ENCODE measurements around the gene PSME1. TPM values are rescaled to one million over a fixed set of nuclear protein-coding genes. Genes with fewer than 3 reads are reported as not detected.

PSME1 gene
- total and polyA plus RNA-seq, 2 of the 4 experiments (the other 2 are of a cell fraction): 42.8 to 106 TPM

Small RNA genes within 50 kb of the gene (microRNA-seq; reads per million reads assigned to microRNA genes)
- gene IPO4 (ENCODE audit: insufficient read depth, insufficient read length) (not detected), gene IRF9 (ENCODE audit: insufficient read depth, insufficient read length) (not detected), gene MIR7703 (ENCODE audit: unreplicated experiment) (not detected), gene RNA5SP383 (ENCODE audit: insufficient read depth, insufficient read length) (not detected)

Small RNA genes within 50 kb of the gene (small RNA-seq; reads per million reads assigned to genes)
- gene IPO4 (0 to 0.04 (median 0) reads per million in 5 experiments), gene IRF9 (0 to 0.14 (median 0) reads per million in 5 experiments), gene RNA5SP383 (0 to 25.3 (median 1.1) reads per million in 5 experiments)

Other genes starting within 250 kb of the PSME1 start
Only the 30 nearest of the 31 such genes appear.
- gene DHRS4, start 182.4 kb upstream of the PSME1 start, total RNA-seq (2012; rRNA removed): 43.2 and 48.9 TPM in 2 replicates
- 48.6 and 51.8 TPM in 2 replicates for gene DHRS4, start 182.4 kb upstream of the PSME1 start, polyA plus RNA-seq (2012; rRNA removed)
- gene DHRS4L2, start 147.3 kb upstream of the PSME1 start, total RNA-seq (2012; rRNA removed): 11.1 and 12.5 TPM in 2 replicates
- 17.3 and 19.6 TPM in 2 replicates for gene DHRS4L2, start 147.3 kb upstream of the PSME1 start, polyA plus RNA-seq (2012; rRNA removed)
- under 0.01 TPM in 1 of 2 replicates, not detected in the other for gene CARMIL3, start 84.2 kb upstream of the PSME1 start, total RNA-seq (2012; rRNA removed)
- 0.03 TPM in 1 of 2 replicates, not detected in the other for gene CARMIL3, start 84.2 kb upstream of the PSME1 start, polyA plus RNA-seq (2012; rRNA removed)
- not detected in 2 replicates for gene CPNE6, start 64.6 kb upstream of the PSME1 start, total RNA-seq (2012; rRNA removed)
- gene CPNE6, start 64.6 kb upstream of the PSME1 start, polyA plus RNA-seq (2012; rRNA removed): not detected in 2 replicates
- 11.1 and 13.4 TPM in 2 replicates for gene PCK2, start 41.9 kb upstream of the PSME1 start, total RNA-seq (2012; rRNA removed)
- gene PCK2, start 41.9 kb upstream of the PSME1 start, polyA plus RNA-seq (2012; rRNA removed): 23.9 and 29.4 TPM in 2 replicates
- gene DCAF11, start 21.4 kb upstream of the PSME1 start, total RNA-seq (2012; rRNA removed): 46.7 and 52.0 TPM in 2 replicates
- gene DCAF11, start 21.4 kb upstream of the PSME1 start, polyA plus RNA-seq (2012; rRNA removed): 19.0 and 21.0 TPM in 2 replicates
- 0.18 and 0.28 TPM in 2 replicates for gene NRL, start 21.2 kb upstream of the PSME1 start, total RNA-seq (2012; rRNA removed)
- 0.70 and 0.85 TPM in 2 replicates for gene NRL, start 21.2 kb upstream of the PSME1 start, polyA plus RNA-seq (2012; rRNA removed)
- not detected in 2 replicates for gene FITM1, start 5.5 kb upstream of the PSME1 start, total RNA-seq (2012; rRNA removed)
- not detected in 2 replicates for gene FITM1, start 5.5 kb upstream of the PSME1 start, polyA plus RNA-seq (2012; rRNA removed)
- 15.0 and 15.1 TPM in 2 replicates for gene EMC9, start 5.4 kb downstream of the PSME1 start, total RNA-seq (2012; rRNA removed)
- 19.2 and 21.6 TPM in 2 replicates for gene EMC9, start 5.4 kb downstream of the PSME1 start, polyA plus RNA-seq (2012; rRNA removed)
- 92.2 and 104 TPM in 2 replicates for gene PSME2, start 10.4 kb downstream of the PSME1 start, total RNA-seq (2012; rRNA removed)
- gene PSME2, start 10.4 kb downstream of the PSME1 start, polyA plus RNA-seq (2012; rRNA removed): 141 and 171 TPM in 2 replicates
- 26.1 and 37.5 TPM in 2 replicates for gene RNF31, start 11.3 kb downstream of the PSME1 start, total RNA-seq (2012; rRNA removed)
- gene RNF31, start 11.3 kb downstream of the PSME1 start, polyA plus RNA-seq (2012; rRNA removed): 28.9 and 31.6 TPM in 2 replicates
- gene IRF9, start 25.1 kb downstream of the PSME1 start, total RNA-seq (2012; rRNA removed): 29.7 and 34.6 TPM in 2 replicates
- gene IRF9, start 25.1 kb downstream of the PSME1 start, polyA plus RNA-seq (2012; rRNA removed): 23.2 and 25.6 TPM in 2 replicates
- gene REC8, start 35.9 kb downstream of the PSME1 start, total RNA-seq (2012; rRNA removed): 0.36 and 0.56 TPM in 2 replicates
- gene REC8, start 35.9 kb downstream of the PSME1 start, polyA plus RNA-seq (2012; rRNA removed): 3.5 and 3.6 TPM in 2 replicates
- gene IPO4, start 52.6 kb downstream of the PSME1 start, total RNA-seq (2012; rRNA removed): 36.7 and 37.6 TPM in 2 replicates
- 39.4 and 39.9 TPM in 2 replicates for gene IPO4, start 52.6 kb downstream of the PSME1 start, polyA plus RNA-seq (2012; rRNA removed)
- 51.9 and 65.6 TPM in 2 replicates for gene TM9SF1, start 59.2 kb downstream of the PSME1 start, total RNA-seq (2012; rRNA removed)
- 40.4 and 40.9 TPM in 2 replicates for gene TM9SF1, start 59.2 kb downstream of the PSME1 start, polyA plus RNA-seq (2012; rRNA removed)
- gene TSSK4, start 69.5 kb downstream of the PSME1 start, total RNA-seq (2012; rRNA removed): under 0.01 TPM in 1 of 2 replicates, not detected in the other
- 0.07 TPM in 1 of 2 replicates, not detected in the other for gene TSSK4, start 69.5 kb downstream of the PSME1 start, polyA plus RNA-seq (2012; rRNA removed)
- 22.0 and 31.7 TPM in 2 replicates for gene CHMP4A, start 77.3 kb downstream of the PSME1 start, total RNA-seq (2012; rRNA removed)
- 63.8 and 66.4 TPM in 2 replicates for gene CHMP4A, start 77.3 kb downstream of the PSME1 start, polyA plus RNA-seq (2012; rRNA removed)
- 15.1 and 16.7 TPM in 2 replicates for gene MDP1, start 79.9 kb downstream of the PSME1 start, total RNA-seq (2012; rRNA removed)
- gene MDP1, start 79.9 kb downstream of the PSME1 start, polyA plus RNA-seq (2012; rRNA removed): 16.7 and 17.8 TPM in 2 replicates
- 167 and 224 TPM in 2 replicates for gene NEDD8, start 96.2 kb downstream of the PSME1 start, total RNA-seq (2012; rRNA removed)
- 375 and 393 TPM in 2 replicates for gene NEDD8, start 96.2 kb downstream of the PSME1 start, polyA plus RNA-seq (2012; rRNA removed)
- gene GMPR2, start 96.7 kb downstream of the PSME1 start, total RNA-seq (2012; rRNA removed): 56.1 and 92.5 TPM in 2 replicates
- 63.7 and 65.7 TPM in 2 replicates for gene GMPR2, start 96.7 kb downstream of the PSME1 start, polyA plus RNA-seq (2012; rRNA removed)
- 21.1 and 26.9 TPM in 2 replicates for gene TINF2, start 106.4 kb downstream of the PSME1 start, total RNA-seq (2012; rRNA removed)
- gene TINF2, start 106.4 kb downstream of the PSME1 start, polyA plus RNA-seq (2012; rRNA removed): 30.0 and 33.0 TPM in 2 replicates
- gene TGM1, start 127.0 kb downstream of the PSME1 start, total RNA-seq (2012; rRNA removed): 0.56 and 0.72 TPM in 2 replicates
- 2.7 and 3.3 TPM in 2 replicates for gene TGM1, start 127.0 kb downstream of the PSME1 start, polyA plus RNA-seq (2012; rRNA removed)
- gene RABGGTA, start 135.4 kb downstream of the PSME1 start, total RNA-seq (2012; rRNA removed): 25.6 and 27.2 TPM in 2 replicates
- 55.6 and 64.0 TPM in 2 replicates for gene RABGGTA, start 135.4 kb downstream of the PSME1 start, polyA plus RNA-seq (2012; rRNA removed)
- gene DHRS1, start 163.6 kb downstream of the PSME1 start, total RNA-seq (2012; rRNA removed): 13.1 and 15.8 TPM in 2 replicates
- gene DHRS1, start 163.6 kb downstream of the PSME1 start, polyA plus RNA-seq (2012; rRNA removed): 34.7 and 38.6 TPM in 2 replicates
- gene NOP9, start 163.7 kb downstream of the PSME1 start, total RNA-seq (2012; rRNA removed): 22.5 and 25.8 TPM in 2 replicates
- gene NOP9, start 163.7 kb downstream of the PSME1 start, polyA plus RNA-seq (2012; rRNA removed): 11.7 and 11.8 TPM in 2 replicates
- under 0.01 TPM in 2 replicates for gene CIDEB, start 171.8 kb downstream of the PSME1 start, total RNA-seq (2012; rRNA removed)
- gene CIDEB, start 171.8 kb downstream of the PSME1 start, polyA plus RNA-seq (2012; rRNA removed): 0.19 TPM in 2 replicates
- 0.56 and 0.72 TPM in 2 replicates for gene LTB4R2, start 173.9 kb downstream of the PSME1 start, total RNA-seq (2012; rRNA removed)
- gene LTB4R2, start 173.9 kb downstream of the PSME1 start, polyA plus RNA-seq (2012; rRNA removed): 1.7 and 2.0 TPM in 2 replicates
- 0.18 and 0.28 TPM in 2 replicates for gene LTB4R, start 175.3 kb downstream of the PSME1 start, total RNA-seq (2012; rRNA removed)
- gene LTB4R, start 175.3 kb downstream of the PSME1 start, polyA plus RNA-seq (2012; rRNA removed): 2.3 TPM in 2 replicates
- not detected in 2 replicates for gene ADCY4, start 198.9 kb downstream of the PSME1 start, total RNA-seq (2012; rRNA removed)
- gene ADCY4, start 198.9 kb downstream of the PSME1 start, polyA plus RNA-seq (2012; rRNA removed): 0.04 TPM in 1 of 2 replicates, not detected in the other
- gene RIPK3, start 203.8 kb downstream of the PSME1 start, total RNA-seq (2012; rRNA removed): not detected in 2 replicates
- gene RIPK3, start 203.8 kb downstream of the PSME1 start, polyA plus RNA-seq (2012; rRNA removed): 0.09 TPM in 1 of 2 replicates, not detected in the other

Data from IMR-90 (cell line).